Measurements from ENCODE around the gene COL6A5. TPM values are rescaled to one million over a fixed set of nuclear protein-coding genes. Genes with fewer than 3 reads are reported as not detected.

Gene COL6A5
- total RNA-seq, 2 donors from 2014 or later: not detected

GRCh38 chr3:130389743-130390478 lies 44.4 kb downstream of the COL6A5 start:
- TF ChIP-seq CTCF (IDR thresholded peaks at IDR 0.05): no peak
- TF ChIP-seq POLR2A (IDR thresholded peaks at IDR 0.05): no peak
- intact Hi-C loops (cut with DNase I): no loop called here
- no peaks in the 10 kb centered on the region for H3K9me3 ChIP-seq
- no peak overlapping the region for H3K4me3 ChIP-seq
- no peaks in the 10 kb centered on the region for H3K27me3 ChIP-seq
- no peaks in the 10 kb centered on the region for H3K36me3 ChIP-seq (replicated peaks in 1 of 2; ENCODE audit: insufficient read depth in 1 of 2, low read depth in 2 of 2)
- no peak for ATAC-seq
- no peak overlapping the region for H3K27ac ChIP-seq
- DNase-seq: no peak
- WGBS, 2 donors: 61 to 68% methylated on average over 1 of the region's 1 CpG
- no peaks in the 10 kb centered on the region for H3K4me1 ChIP-seq

- H3K27me3 ChIP-seq: no peaks in the 10 kb centered on the region
- H3K27ac ChIP-seq: no peak overlapping the region
- no peak for TF ChIP-seq POLR2A (IDR thresholded peaks at IDR 0.05)
- TF ChIP-seq CTCF (IDR thresholded peaks at IDR 0.05): no peak
- ATAC-seq: no peak
- H3K4me1 ChIP-seq: no peaks in the 10 kb centered on the region
- WGBS, 2 donors: 72 to 90% methylated on average over 2 of the region's 2 CpGs
- H3K4me3 ChIP-seq: no peak overlapping the region
- intact Hi-C loops (cut with DNase I): no loop called here
- H3K9me3 ChIP-seq: no peaks in the 10 kb centered on the region
- no peaks in the 10 kb centered on the region for H3K36me3 ChIP-seq (replicated peaks in 1 of 2; ENCODE audit: insufficient read depth in 1 of 2, low read depth in 2 of 2)
- no peak for DNase-seq
These were observed 46.8 kb downstream of the COL6A5 start for GRCh38 chr3:130392266-130392665.

- Histone ChIP-seq H3K27ac (no peak overlapping the region), H3K4me1 (no peaks in the 10 kb centered on the region), H3K27me3 (no peaks in the 10 kb centered on the region), H3K4me3 (no peak overlapping the region), H3K36me3 (replicated peaks in 1 of 2; ENCODE audit: insufficient read depth in 1 of 2, low read depth in 2 of 2) (no peaks in the 10 kb centered on the region), H3K9me3 (no peaks in the 10 kb centered on the region)
- TF ChIP-seq POLR2A (IDR thresholded peaks at IDR 0.05) (no peak), CTCF (IDR thresholded peaks at IDR 0.05) (no peak)
- DNase-seq (no peak), ATAC-seq (no peak)
- intact Hi-C loops (cut with DNase I): no loop called here
- WGBS, 2 donors: 73 to 75% methylated on average over 3 of the region's 3 CpGs
These were observed 48.1 kb downstream of the COL6A5 start for GRCh38 chr3:130393594-130393993.

- H3K27me3 ChIP-seq: no peaks in the 10 kb centered on the region
- H3K9me3 ChIP-seq: no peaks in the 10 kb centered on the region
- no peaks in the 10 kb centered on the region for H3K36me3 ChIP-seq (replicated peaks in 1 of 2; ENCODE audit: insufficient read depth in 1 of 2, low read depth in 2 of 2)
- no peaks in the 10 kb centered on the region for H3K4me1 ChIP-seq
- H3K27ac ChIP-seq: no peak overlapping the region
- DNase-seq (no peak), ATAC-seq (no peak)
- no peak overlapping the region for H3K4me3 ChIP-seq
- intact Hi-C loops (cut with DNase I): no loop called here
- no peak for TF ChIP-seq POLR2A (IDR thresholded peaks at IDR 0.05)
- no peak for TF ChIP-seq CTCF (IDR thresholded peaks at IDR 0.05)
- WGBS, 2 donors: 34 to 56% methylated on average over 2 of the region's 2 CpGs
These were observed 49.9 kb downstream of the COL6A5 start for GRCh38 chr3:130395331-130395730.

- Histone ChIP-seq H3K27ac (no peak overlapping the region), H3K4me3 (no peak overlapping the region), H3K9me3 (no peaks in the 10 kb centered on the region), H3K36me3 (replicated peaks in 1 of 2; ENCODE audit: insufficient read depth in 1 of 2, low read depth in 2 of 2) (no peaks in the 10 kb centered on the region), H3K27me3 (no peaks in the 10 kb centered on the region), H3K4me1 (no peaks in the 10 kb centered on the region)
- TF ChIP-seq CTCF (IDR thresholded peaks at IDR 0.05) (no peak), POLR2A (IDR thresholded peaks at IDR 0.05) (no peak)
- ATAC-seq: no peak
- peak in 1 of 4 donors; percentile 4 for DNase-seq
- intact Hi-C loops (cut with DNase I): no loop called here
- 49 to 54% methylated on average over 2 of the region's 2 CpGs for WGBS, 2 donors
These were observed 50.4 kb downstream of the COL6A5 start for GRCh38 chr3:130395916-130396315.
